Activated naive CD4-positive, alpha-beta T cell treated with Interleukin-2 at 50 U/mL for 16 hours (primary cell): ENCODE data around the gene CCR7.

Experiments used
- DNase-seq: peaks from one replicate; pipeline ENCODE4 v3.0.0-alpha.2; 2020

Gene CCR7, protein sequence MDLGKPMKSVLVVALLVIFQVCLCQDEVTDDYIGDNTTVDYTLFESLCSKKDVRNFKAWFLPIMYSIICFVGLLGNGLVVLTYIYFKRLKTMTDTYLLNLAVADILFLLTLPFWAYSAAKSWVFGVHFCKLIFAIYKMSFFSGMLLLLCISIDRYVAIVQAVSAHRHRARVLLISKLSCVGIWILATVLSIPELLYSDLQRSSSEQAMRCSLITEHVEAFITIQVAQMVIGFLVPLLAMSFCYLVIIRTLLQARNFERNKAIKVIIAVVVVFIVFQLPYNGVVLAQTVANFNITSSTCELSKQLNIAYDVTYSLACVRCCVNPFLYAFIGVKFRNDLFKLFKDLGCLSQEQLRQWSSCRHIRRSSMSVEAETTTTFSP

DNA sequence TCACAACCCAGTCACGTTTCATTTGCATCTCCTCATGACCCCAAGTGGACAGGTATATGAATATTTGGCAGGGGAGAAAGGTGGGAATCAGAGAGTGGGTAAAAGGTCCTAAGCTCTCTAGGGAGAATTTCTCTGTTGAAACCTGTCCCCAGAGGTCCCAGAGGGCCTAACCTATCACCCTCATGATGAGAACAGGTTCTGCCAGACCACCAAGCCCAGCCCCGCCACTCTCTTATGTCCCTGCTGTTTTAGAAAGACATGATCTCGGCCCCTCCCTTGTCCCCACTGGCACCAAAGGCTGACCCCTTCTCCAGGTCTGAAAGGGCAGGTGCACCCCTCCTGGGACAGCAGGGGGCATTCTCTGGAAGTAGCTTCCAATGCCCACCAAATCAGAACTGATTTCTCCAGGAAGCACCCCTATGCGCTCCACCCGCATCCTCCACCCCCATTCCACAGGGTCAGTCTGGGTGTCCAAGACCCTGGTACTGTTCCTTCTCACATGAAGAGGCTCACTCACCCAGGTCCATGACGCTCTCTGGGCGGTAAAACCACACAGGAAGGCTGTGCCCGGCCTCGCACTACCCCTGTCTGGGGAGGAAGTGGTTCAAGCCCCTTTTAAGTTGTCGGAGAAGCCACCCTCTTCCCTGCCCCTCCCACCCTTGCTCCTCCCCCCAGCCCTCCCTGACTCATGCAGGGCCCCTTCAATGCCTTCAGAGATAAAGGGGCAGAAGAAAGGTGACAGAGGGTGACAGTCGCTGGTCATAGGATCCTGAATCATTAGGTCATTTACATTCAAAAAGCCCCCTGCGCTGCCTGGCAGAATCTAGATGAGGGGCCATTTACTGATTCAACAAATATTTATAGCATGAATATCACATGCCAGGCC is at the start of gene CCR7:
TSS of gene CCR7 (minus strand) at position 590 of the 886 bp plus-strand sequence. CDS start at position 527, 63 bp downstream.
- DNase-seq, result peak; percentile 79

DNA sequence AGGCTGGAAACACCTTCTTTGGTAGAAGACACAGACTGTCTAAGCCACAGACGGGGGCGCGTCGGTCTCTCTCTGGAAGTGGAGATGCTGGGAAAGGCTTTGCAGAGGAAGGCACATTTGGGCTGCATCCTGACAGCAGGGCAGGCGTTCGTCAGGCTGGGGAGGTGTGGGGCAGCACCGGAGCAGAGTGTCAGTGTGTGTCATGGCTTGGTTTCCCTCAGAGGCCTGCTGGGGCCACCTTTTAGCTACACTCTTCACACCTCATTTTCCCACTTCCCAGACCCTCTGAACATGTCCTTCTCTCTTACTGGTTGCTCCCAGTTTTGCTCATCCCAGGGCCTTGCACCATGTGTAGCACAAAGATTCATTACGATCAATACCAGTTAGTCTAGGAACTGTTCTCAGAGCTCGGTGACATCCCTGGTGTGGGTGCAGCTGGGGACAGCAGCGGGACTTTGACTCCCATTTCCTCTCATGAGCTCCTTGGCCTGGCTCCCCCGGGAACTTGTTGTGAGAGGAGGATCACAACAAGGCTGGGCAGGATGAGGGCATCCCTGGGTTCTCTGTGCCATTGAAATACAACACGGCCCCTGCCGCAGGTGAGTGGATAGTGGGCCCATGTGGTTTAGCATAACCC is 49.3 kb upstream of the CCR7 start:
- no peak for DNase-seq

DNA sequence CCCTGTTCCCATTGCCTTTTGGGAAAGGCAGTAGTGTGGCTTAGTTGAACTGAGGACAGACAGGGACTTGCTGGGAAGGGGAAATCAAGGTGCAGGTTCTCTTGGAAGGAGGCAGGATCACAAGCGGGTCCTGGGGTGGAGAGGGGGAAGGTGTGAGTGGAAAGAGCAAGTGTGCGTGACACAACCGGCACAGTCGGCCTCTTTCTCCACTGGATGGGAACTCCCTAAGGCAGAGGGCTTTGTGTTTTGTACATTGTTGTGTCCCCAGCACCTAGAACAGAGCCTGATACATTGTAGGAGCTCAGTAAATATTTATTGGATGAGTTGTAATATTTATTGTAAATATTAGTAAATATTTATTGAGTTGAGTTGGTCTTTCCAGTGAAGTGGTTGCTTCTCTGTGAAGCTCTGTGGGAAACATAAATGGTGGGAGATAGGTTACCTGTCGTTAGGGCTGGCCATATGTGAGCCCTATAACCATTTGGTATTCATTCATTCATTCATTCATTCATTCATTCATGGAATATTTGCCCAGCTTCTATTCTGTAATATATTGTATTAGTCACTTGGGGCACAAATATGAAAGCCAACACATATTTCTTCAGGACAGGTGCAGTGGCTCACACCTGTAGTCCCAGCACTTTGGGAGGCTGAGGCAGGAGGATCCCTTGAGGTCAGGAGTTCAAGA is 48.3 kb upstream of the CCR7 start:
- no peak for DNase-seq

DNA sequence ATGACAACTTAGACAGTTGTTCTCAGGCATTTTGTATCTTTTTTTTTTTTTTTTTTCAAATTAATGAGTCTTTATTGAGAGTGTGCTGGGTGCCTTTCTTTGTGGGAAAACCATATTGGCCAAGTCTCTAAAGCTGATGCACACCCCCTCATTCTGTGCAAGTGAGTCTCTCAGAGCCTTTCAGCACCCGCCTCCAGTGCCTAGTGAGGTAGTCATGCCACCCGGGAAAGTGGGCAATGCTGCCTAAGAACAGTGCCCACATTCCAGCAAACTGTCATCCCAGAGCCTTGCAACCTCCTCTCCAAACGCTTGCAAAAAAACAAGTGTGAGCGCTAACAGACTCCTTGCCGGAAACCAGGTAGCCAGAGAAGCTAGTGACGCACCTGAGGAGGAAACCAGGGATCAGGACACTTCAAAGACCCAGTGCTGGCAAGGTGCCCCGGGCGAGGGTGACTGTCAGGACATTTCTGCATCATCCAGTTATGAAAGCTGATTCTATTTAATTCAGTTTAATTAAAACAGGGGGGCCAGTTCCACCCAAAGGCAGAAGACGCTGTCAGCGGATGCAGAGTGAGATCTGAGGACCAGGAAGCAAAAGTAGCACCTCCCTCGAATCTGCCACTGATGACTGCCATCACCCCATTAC is 47.5 kb upstream of the CCR7 start:
- peak; percentile 65 for DNase-seq

DNA sequence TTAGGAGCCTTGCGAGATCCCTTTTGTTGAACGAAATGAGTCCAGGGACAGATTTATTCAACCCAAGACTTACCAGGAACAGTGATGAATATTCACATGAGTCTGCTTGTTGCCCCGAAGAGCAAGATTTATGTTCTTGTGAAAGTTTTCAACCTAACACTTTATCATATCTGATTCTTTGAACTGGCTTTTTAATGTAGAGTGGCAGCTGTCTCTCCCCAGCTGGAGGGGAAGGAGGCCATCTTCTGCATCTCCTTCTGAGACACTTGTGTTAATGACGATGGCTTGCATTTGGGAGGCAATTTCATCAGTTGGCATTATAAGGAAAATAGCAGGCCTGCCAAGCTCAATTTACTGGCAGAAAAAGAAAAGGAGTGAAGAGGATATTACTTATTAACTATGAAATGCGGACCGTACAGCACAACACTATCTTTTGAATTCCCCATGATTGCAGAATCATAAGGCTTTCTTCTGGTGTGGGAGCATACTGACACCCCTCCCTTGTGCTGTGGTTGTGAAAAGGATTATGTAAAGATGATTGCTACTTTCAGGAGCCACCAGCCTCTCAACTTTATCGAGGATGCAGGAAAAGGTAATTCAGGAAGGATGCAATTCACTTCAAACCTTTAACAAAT is 46.7 kb upstream of the CCR7 start:
- DNase-seq, result no peak

DNA sequence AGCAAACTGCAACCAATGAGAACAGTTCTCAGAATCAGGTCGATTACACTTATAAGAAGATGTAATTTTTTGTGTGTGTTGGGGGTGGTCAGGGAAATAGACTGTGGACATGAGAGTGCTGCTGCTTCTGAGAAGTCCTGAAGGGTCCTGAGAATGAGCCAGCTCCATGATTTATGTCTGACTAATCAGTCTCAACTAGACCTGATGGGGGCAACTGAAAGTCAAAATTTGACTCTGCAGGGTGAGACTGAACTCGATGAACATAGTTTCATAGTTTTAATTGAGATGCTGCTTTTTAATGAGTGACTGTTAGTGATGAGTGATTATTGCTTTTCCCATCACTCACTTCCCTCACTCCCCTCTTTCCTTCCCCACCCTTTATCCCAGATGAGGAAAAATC is 45.1 kb upstream of the CCR7 start:
- DNase-seq, result no peak

DNA sequence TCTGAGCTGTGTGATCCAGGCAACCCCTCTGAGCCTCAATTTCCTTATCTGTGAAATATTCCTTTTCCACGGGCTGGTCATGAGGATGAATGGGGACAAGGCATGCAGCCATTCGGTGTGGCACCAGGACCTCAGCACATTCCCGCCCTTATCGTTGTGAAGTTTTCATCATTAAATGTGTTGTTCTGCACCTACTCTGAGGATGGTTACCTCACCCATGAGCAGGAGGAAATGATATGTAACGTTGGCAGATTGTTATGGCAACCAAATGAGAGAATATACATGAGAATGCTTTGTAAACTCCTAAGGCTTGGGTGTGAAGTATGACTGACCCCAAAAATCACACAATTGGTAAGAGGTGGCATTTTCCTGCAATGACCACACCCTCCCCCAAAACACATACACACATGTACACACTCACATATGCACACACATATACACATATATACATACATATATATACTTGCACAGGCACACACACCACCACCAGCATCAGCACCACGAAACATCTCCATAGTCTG is 42.8 kb upstream of the CCR7 start:
- DNase-seq, result no peak

DNA sequence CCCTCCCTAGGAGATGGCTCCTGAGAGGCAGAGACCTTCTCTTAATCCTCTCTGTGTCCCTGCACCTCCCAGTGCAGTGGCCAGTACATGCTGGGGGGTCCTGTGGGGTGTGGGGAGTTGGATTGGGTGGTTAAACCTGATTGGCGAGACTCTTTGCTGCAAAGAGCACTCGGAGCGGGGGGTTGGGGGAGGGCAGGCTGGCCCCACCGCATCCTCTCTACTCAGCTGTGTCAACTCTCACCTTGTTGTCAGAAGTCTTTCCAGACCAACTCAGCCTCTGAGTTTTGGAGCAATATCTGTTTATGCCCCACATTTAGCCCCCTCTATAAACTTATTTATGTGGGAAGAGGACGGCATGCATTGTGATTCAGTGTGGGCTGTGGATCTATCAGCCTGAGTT is 42.4 kb upstream of the CCR7 start:
- DNase-seq, result peak; percentile 41

DNA sequence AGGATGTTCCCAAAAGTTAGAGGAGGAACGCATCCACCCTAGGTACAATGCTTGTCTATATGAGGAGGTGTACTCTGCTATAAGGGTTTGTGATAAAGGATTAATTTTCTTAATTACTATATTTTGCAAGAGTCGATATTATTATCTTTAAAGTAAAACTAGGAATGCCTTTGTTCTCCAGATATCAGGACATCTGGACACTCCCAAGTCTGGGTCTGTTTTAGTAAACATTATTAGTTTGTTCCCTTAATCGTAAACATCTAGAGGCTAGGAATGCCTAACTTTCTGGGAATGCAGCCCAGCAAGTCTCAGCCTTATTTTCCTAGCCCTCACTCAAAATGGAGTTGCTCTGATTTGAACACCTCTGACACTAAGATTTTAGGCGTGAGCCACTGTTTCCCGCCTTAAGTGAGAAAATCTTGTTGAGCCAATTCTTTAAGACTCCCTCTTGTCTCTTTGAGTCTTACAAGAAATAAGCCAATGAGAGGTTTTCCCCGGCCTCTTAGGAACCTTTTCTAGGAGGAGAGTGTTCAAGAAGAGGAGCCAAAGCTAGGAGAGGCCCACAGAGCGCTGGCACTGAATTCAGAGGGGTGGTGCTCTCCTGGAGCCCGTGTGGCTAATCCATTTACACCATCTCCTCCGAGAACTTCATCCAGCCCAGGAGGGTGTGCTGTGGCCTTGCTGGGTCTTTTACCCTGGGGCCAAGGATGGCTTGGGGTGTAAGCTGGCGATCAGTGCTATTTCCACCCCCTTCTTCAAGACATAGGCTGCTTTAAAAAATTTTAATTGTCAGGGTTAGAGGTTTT is 41.5 kb upstream of the CCR7 start:
- no peak for DNase-seq

DNA sequence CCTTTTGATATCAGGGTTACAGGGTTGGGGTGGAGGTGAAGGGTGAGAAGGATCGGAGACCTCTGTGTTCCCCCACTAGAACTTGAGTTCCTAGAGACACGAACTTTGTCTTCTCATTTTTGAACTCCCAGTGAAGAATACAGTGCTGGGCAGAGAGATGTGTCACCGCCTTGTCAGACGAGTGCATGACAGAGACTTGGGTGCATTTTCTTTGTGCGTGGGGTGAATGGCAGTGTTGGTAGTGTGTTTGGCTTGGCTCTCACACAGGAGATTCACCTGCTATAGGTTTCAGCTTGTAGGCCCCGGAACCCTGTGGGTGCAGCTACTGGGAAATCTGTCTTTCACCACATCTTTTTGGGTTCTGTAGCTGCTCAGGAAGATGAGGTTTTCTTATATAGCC is 40.0 kb upstream of the CCR7 start:
- DNase-seq, result peak; percentile 80

DNA sequence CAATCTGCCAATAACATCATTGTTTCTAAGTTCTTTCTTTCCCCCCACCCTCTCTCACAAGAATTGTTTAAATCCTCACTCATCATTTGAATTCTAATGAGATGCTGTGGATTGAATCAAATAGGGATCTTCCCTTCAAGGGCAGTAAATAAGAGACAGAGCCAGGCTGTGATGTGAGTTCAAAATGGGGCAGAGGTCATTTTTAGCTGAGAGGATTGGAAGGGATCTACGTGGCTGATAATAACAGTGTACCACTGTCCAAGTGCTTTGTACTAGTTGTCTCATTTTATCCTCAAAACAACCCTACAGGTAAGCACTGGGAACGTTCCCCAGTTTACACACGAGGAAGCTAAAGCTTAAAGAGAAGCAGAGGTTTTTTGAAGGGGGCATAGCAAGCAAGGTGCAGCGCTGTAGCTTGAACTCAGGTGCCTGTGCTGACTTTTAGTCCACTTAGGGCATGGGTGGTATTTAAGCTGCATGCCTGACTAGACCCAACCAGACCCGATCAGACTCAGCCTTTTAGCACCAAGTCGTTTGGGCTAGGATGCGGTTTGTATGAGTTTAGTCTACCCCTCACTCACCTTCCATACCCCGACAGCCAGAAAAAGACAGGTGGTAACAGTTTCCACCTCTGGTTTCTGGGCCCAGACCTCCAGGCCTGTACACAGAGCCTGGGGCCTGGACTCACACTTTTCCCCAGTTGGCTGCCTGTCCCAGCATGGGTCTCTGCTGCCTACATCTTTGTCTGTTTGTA is 39.2 kb upstream of the CCR7 start:
- DNase-seq, result no peak

DNA sequence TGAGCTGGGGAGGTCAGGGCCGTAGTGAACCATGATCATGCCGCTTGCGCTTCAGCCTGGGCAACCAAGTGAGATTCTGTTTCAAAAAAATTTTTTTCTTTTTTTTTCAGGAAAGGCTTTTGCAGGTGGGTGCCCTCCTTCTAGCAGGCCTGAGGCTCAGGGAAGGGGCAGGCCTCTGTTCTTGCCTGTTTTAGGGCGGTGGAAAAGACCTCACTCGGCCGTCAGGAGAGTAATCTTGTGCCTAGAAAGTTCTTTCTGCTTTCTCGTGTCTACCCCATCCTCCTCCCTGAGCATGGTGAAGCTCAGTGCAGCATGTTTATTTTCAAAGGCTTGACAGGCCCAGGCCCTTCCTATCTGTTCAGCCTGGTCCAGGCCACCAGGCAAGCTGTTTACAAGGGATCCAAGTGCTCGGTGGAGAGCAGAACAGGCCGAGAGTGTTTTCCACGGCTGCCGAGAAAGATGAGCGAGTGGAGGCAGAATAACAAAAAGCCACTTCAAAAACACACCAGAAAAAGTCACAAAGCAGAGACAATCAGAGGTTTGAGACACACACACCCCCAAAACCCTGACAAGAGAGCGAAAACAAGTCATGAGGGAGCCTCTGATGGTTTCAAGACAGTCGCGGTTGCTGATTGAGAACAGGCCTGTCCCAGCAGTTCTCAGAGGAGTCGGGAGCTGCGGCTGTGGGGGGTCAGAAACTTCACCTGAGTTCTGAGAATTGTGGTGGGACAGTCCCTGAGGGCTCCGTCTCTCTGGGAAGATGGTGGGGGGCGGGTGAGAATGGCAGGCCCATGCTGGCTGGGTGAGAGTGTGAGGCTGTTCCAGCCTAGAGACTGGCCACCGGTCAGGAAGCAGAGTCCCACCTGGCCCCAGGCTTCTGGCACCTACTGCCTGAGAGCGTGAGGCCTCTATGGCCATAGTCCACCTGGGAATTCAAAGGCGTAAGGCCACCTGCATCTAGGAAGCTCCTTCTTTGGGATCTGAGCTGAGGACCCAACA is 37.5 kb upstream of the CCR7 start:
- peak; percentile 81 for DNase-seq

DNA sequence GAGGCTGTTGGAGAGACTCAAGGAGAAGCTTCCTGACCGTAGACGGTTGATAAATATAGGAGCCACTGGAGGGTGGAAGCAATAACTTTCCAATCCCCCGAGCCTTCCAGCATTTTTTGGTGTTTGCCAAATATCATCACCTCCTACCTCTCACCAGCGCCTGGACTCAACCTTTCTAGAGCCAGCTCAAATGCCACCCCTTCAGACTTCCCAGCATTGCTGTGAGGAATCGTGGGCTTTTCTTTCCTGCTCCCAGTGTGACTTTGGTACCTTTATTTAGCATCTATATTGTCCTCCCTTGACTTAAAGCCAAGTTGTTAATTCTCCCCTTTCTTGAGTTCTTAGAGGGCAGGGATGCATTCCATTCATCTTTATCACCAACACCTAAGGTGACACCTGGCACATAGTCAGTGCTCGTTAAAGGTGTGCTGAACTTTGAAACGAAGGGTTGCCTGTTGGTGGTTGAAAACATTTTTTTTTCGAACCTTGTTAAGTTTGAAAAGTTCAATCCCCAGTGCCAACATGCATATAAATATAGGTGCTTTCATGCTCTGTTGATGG is 35.3 kb upstream of the CCR7 start:
- no peak for DNase-seq

DNA sequence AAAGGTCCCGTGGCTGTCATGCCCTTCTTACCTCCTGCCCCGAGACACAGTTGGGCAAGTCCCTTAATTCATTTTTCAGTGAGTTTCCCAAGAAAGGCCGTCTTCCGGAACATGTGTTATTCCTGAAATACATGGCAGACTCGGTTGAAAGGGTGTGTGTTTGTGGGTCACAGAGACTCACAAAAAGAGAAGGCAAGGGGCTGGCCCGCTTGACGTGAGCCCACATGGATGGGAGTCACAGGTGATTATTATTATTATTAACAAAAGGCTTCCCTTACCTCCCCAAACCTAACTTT is 34.1 kb upstream of the CCR7 start:
- DNase-seq, result no peak

DNA sequence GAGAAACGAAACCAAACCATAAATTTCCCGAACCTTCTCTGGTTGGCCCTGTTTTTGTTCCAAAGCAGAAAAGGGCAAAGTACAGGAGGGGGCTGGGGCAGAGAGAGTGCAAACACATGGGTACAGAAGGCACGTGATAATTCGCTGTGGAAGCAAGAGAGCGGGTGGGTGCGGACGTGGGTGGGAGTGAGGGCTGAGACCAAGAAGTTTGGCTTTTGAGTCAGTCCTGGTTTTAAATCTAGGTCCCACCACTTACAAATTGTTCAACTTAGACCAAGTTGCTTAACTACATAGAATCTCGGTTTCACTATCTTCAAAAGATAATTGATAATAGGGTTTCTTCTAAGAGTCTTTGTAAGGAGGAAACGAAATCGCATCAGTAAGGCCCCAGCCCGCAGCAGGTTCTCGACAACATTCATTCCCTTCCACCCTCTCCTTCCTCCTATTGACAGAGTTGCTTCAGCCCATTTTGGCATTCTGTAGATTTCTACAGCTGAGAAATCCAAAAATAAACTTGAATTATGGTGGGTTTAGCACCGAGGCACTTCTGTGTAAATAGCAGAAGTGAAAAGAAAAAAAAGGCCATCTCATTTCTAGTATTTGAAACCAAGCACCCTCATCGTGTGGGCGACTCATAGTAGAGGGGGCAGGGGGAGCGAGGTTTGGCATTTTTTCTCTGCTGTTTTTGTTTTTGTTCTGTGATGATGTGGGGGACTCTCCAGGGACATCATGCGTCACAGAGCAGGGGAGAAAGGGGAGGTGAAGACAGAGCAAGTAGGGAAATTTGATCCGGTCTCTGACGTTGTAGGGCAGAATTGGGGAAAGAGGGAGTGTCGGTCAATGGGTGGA is 33.6 kb upstream of the CCR7 start:
- DNase-seq, result peak; percentile 90

DNA sequence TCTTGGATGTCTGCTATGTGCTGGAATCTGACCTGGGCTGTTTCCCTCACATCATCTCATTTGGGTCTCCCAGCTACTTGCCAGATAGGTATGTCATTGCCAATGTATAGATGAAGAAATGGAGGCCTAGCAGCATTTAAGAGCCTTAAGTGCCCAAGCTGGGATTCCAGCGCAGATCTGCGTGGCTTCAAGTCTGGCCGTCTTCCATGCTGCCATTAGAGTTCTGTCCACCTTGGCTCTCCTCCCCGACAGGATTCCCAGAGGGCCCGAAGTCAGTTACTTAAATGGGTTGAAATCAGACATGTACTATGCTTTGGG is 33.0 kb upstream of the CCR7 start:
- DNase-seq, result no peak

DNA sequence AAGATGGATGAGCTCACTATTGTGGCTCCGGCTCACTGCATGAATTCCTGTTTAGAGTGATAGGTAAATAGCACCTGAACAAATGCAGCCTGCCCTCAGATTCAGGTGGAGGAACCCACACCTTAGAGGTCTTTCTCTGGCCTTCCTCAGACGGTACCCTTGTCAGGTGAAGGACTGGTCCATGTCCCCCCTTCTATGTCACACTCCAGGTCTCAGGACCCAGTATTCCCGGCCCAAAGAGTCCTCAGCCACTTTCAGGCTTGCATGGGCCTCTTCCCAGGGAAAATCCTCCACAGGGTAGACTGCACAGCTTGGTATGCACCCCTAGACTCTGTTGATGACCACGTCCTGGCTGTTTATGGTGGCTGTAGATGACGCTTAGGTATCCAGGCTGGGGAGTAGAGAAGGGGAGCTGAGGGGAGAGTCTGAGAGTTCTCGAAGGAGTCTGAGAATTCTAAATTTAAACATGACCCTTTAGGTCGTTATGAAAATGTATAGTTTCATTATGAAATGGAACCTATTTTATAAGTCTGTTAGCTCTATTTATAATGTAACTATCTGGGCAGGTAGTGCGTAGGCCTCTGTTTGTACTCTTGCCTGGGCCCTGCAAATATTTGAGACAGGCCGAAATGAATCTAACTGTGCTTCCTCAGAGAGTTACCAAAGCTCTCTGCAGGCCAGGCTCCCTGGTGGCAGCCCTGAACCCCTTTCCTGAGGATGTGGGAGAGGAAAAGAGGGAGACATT is 32.5 kb upstream of the CCR7 start:
- no peak for DNase-seq
